GM12878 (cell line): Measurements from ENCODE around the gene ACADVL.

Experiments used
- ASH2L ChIP-seq: fragments of 300-600, 200-600 bp; sonication (generic); IDR thresholded peaks from 2 replicates; pipeline ENCODE4 v1.6.1; 2017; ENCODE audit warnings: low read depth, mild to moderate bottlenecking, borderline replicate concordance
- CEBPB ChIP-seq, 2 experiments: fragments of 150-350 bp in 1 of 2; IDR thresholded peaks; 2 replicates each; pipeline ENCODE4 v1.6.1; 2012 to 2014; ENCODE audit warnings: low read depth in 2 of 2, low read length in 2 of 2, borderline replicate concordance in 1 of 2, inconsistent platforms in 1 of 2
- CHD1 ChIP-seq: IDR thresholded peaks from 2 replicates; pipeline ENCODE4 v1.6.1; 2012; ENCODE audit warnings: low read depth, low read length, improper control_type of control experiment
- ESRRA ChIP-seq: IDR thresholded peaks from 2 replicates; pipeline ENCODE4 v1.6.1; 2012; ENCODE audit warnings: mild to moderate bottlenecking, low read length, improper control_type of control experiment
- EZH2 ChIP-seq: IDR thresholded peaks from 2 replicates; pipeline ENCODE4 v1.6.1; 2012; ENCODE audit warnings: low read depth, mild to moderate bottlenecking, control low read depth, inconsistent platforms, low read length, borderline replicate concordance; ENCODE audit not compliant: control insufficient read depth
- FOXK2 ChIP-seq: fragments of 450-650 bp; IDR thresholded peaks from 2 replicates; pipeline ENCODE4 v1.6.1; 2017; ENCODE audit warnings: mild to moderate bottlenecking, moderate library complexity
- FOXM1 ChIP-seq: IDR thresholded peaks from 2 replicates; pipeline ENCODE4 v1.6.1; 2012; ENCODE audit warnings: low read depth, mild to moderate bottlenecking, inconsistent platforms, low read length, moderate library complexity
- MAX ChIP-seq: IDR thresholded peaks from 2 replicates; pipeline ENCODE4 v1.6.1; 2012; ENCODE audit warnings: low read depth, low read length, improper control_type of control experiment
- MTA3 ChIP-seq: IDR thresholded peaks from 2 replicates; pipeline ENCODE4 v1.6.1; 2012; ENCODE audit warnings: low read length, inconsistent platforms, borderline replicate concordance
- RAD21 ChIP-seq: IDR thresholded peaks from 2 replicates; pipeline ENCODE4 v1.6.1; 2011; ENCODE audit warnings: mild to moderate bottlenecking, low read depth, low read length, moderate library complexity; ENCODE audit not compliant: insufficient read depth
- ZSCAN29 ChIP-seq: fragments of 450-650 bp; IDR thresholded peaks from 2 replicates; pipeline ENCODE4 v1.6.1; 2017; ENCODE audit warnings: mild to moderate bottlenecking, moderate library complexity
- TF ChIP-seq, protein P1 (sequence below): IDR thresholded peaks from 2 replicates; pipeline ENCODE4 v1.6.1; 2012; ENCODE audit warnings: mild to moderate bottlenecking, low read depth, low read length
- TF ChIP-seq, protein P2 (sequence below), 3 experiments: IDR thresholded peaks in 2 of 3; conservative IDR thresholded peaks in 1 of 3; 2 replicates each; pipeline ENCODE4 v1.5.1; 2011; ENCODE audit warnings: low read depth in 3 of 3, low read length in 3 of 3, mild to moderate bottlenecking in 3 of 3, control low read depth in 2 of 3, moderate library complexity in 2 of 3, inconsistent platforms in 1 of 3, mixed read lengths in 1 of 3; ENCODE audit not compliant: control insufficient read depth in 2 of 3, insufficient read depth in 1 of 3; ENCODE audit errors: extremely low read depth in 1 of 3
- TF ChIP-seq, protein P3 (sequence below): fragments of 450-650 bp; IDR thresholded peaks from 2 replicates; pipeline ENCODE4 v1.6.1; 2017; ENCODE audit warnings: mild to moderate bottlenecking, moderate library complexity

DNA sequence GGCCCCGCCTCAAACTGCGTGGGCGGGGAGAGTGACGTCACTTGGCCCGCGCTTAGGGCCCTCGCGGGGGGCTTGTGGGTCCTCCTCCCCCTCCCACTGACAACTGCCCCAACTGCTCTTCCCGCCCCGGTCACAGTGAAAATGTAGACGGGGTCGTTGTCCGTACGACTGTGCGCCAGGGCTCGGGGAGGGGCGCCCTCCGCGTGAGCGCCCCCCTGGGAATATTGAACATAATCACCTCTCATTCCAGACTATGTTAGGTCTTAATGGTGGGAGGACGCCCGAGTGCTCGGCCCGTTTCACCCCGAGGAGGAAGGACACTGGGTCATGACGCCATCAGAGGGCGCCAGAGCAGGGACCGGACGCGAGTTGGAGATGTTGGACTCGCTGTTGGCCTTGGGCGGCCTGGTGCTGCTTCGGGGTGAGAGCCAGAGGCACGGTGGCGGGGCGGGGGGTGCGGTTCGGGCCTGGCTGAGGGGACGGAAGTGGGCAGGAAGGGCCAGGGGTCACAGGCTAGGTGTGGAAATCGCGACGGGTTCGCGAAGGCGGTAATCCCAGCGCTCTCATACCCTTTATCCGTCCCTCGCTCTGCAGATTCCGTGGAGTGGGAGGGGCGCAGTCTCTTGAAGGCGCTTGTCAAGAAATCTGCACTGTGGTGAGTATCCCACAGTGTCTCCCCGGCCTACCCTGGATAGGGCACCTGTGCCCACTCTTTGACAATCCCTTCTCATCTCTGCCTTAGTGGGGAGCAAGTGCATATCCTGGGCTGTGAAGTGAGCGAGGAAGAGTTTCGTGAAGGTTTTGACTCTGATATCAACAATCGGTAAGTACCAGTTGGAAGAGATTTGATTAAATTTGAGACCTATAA lies 32.7 kb downstream of the ACADVL start, which contains the start of gene ELP5:
- TF ChIP-seq ZSCAN29, result no peak
- no peak for TF ChIP-seq RAD21
- TF ChIP-seq FOXK2, result no peak
- TF ChIP-seq MAX, result no peak; the same call in 1 of the 2 replicates
- TF ChIP-seq, protein P1, sequence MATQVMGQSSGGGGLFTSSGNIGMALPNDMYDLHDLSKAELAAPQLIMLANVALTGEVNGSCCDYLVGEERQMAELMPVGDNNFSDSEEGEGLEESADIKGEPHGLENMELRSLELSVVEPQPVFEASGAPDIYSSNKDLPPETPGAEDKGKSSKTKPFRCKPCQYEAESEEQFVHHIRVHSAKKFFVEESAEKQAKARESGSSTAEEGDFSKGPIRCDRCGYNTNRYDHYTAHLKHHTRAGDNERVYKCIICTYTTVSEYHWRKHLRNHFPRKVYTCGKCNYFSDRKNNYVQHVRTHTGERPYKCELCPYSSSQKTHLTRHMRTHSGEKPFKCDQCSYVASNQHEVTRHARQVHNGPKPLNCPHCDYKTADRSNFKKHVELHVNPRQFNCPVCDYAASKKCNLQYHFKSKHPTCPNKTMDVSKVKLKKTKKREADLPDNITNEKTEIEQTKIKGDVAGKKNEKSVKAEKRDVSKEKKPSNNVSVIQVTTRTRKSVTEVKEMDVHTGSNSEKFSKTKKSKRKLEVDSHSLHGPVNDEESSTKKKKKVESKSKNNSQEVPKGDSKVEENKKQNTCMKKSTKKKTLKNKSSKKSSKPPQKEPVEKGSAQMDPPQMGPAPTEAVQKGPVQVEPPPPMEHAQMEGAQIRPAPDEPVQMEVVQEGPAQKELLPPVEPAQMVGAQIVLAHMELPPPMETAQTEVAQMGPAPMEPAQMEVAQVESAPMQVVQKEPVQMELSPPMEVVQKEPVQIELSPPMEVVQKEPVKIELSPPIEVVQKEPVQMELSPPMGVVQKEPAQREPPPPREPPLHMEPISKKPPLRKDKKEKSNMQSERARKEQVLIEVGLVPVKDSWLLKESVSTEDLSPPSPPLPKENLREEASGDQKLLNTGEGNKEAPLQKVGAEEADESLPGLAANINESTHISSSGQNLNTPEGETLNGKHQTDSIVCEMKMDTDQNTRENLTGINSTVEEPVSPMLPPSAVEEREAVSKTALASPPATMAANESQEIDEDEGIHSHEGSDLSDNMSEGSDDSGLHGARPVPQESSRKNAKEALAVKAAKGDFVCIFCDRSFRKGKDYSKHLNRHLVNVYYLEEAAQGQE, result no peak
- TF ChIP-seq, protein P2, sequence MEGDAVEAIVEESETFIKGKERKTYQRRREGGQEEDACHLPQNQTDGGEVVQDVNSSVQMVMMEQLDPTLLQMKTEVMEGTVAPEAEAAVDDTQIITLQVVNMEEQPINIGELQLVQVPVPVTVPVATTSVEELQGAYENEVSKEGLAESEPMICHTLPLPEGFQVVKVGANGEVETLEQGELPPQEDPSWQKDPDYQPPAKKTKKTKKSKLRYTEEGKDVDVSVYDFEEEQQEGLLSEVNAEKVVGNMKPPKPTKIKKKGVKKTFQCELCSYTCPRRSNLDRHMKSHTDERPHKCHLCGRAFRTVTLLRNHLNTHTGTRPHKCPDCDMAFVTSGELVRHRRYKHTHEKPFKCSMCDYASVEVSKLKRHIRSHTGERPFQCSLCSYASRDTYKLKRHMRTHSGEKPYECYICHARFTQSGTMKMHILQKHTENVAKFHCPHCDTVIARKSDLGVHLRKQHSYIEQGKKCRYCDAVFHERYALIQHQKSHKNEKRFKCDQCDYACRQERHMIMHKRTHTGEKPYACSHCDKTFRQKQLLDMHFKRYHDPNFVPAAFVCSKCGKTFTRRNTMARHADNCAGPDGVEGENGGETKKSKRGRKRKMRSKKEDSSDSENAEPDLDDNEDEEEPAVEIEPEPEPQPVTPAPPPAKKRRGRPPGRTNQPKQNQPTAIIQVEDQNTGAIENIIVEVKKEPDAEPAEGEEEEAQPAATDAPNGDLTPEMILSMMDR (IDR thresholded peaks at IDR 0.05 in 2 of 3, conservative IDR thresholded peaks at IDR 0.05 in 1 of 3; ENCODE audit: control insufficient read depth in 2 of 3, extremely low read depth in 1 of 3, insufficient read depth in 1 of 3, low read depth in 3 of 3, low read length in 3 of 3), result peak; percentile 11 to 42 (median 37); a peak in 3 of 6 replicates
- TF ChIP-seq FOXM1, result no peak
- no peak for TF ChIP-seq CEBPB (IDR thresholded peaks at IDR 0.05; ENCODE audit: borderline replicate concordance in 1 of 2, low read depth in 2 of 2, low read length in 2 of 2)
- no peak for TF ChIP-seq ESRRA
- TF ChIP-seq MTA3, result no peak
- TF ChIP-seq, protein P3, sequence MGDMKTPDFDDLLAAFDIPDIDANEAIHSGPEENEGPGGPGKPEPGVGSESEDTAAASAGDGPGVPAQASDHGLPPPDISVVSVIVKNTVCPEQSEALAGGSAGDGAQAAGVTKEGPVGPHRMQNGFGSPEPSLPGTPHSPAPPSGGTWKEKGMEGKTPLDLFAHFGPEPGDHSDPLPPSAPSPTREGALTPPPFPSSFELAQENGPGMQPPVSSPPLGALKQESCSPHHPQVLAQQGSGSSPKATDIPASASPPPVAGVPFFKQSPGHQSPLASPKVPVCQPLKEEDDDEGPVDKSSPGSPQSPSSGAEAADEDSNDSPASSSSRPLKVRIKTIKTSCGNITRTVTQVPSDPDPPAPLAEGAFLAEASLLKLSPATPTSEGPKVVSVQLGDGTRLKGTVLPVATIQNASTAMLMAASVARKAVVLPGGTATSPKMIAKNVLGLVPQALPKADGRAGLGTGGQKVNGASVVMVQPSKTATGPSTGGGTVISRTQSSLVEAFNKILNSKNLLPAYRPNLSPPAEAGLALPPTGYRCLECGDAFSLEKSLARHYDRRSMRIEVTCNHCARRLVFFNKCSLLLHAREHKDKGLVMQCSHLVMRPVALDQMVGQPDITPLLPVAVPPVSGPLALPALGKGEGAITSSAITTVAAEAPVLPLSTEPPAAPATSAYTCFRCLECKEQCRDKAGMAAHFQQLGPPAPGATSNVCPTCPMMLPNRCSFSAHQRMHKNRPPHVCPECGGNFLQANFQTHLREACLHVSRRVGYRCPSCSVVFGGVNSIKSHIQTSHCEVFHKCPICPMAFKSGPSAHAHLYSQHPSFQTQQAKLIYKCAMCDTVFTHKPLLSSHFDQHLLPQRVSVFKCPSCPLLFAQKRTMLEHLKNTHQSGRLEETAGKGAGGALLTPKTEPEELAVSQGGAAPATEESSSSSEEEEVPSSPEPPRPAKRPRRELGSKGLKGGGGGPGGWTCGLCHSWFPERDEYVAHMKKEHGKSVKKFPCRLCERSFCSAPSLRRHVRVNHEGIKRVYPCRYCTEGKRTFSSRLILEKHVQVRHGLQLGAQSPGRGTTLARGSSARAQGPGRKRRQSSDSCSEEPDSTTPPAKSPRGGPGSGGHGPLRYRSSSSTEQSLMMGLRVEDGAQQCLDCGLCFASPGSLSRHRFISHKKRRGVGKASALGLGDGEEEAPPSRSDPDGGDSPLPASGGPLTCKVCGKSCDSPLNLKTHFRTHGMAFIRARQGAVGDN, result 0 out of 2 replicates have a peak, but pooled peaks have one; percentile 60
- no peak for TF ChIP-seq CHD1
- TF ChIP-seq EZH2, result no peak
- no peak for TF ChIP-seq ASH2L
